ENCODE measurements around the gene LYRM4.

Gene LYRM4

GRCh38 chr6:5205877-5206850 is 54.6 kb downstream of the LYRM4 start:
- POLR2A ChIA-PET = interaction anchor here (0.6 to 1.2 kb wide), 3 partner anchors 34 to 444 kb away, joined by 3 read pairs; partner anchors contain the start of gene LYRM4
- Histone ChIP-seq H3K4me3 (ENCODE audit: low read depth, low read length) (no peak overlapping the region), H3K36me3 (ENCODE audit: control insufficient read depth in 2 of 2, insufficient read depth in 1 of 2, low read length in 2 of 2) (no peaks in the 10 kb centered on the region), H3K4me1 (ENCODE audit: control insufficient read depth, insufficient read depth, low read length) (peaks cover 15% of the 10 kb centered on the region), H3K9me3 (ENCODE audit: control insufficient read depth, insufficient read depth, low read depth, low read length) (no peaks in the 10 kb centered on the region), H3K27ac (ENCODE audit: extremely low read depth, low read depth, low read length) (0 out of 2 replicates have a peak overlapping the region, but pooled peaks have one; percentile 18)
- CTCF ChIA-PET = interaction anchor here (0.7 to 2.4 kb wide), 8 partner anchors 9 to 173 kb away, joined by 3 to 9 read pairs (median 4); no protein-coding TSS in a partner anchor
- TF ChIP-seq ZNF791 (tag by site-specific recombination; IDR thresholded peaks at IDR 0.05) (no peak), ZNF2 (tag by site-specific recombination; IDR thresholded peaks at IDR 0.05) (peak; percentile 40; the same call in 1 of the 2 replicates), ZNF341 (tag by site-specific recombination; IDR thresholded peaks at IDR 0.05; ENCODE audit: low read depth) (peak; percentile 76), KLF16 (tag by site-specific recombination; IDR thresholded peaks at IDR 0.05) (no peak), IKZF3 (tag by site-specific recombination; IDR thresholded peaks at IDR 0.05) (peak; percentile 53; the same call in 1 of the 2 replicates), ZNF777 (tag by site-specific recombination; IDR thresholded peaks at IDR 0.05; ENCODE audit: borderline replicate concordance) (no peak), ZNF629 (tag by site-specific recombination; IDR thresholded peaks at IDR 0.05) (peak; percentile 91), ZBTB1 (tag by site-specific recombination; IDR thresholded peaks at IDR 0.05) (no peak), ZNF302 (tag by site-specific recombination; IDR thresholded peaks at IDR 0.05; ENCODE audit: low read depth) (no peak), ZXDB (tag by site-specific recombination; IDR thresholded peaks at IDR 0.05) (peak; percentile 59; the same call in 1 of the 2 replicates), ZNF366 (tag by site-specific recombination; conservative IDR thresholded peaks at IDR 0.05) (peak; percentile 64), ZNF138 (tag by site-specific recombination; IDR thresholded peaks at IDR 0.05; ENCODE audit: borderline replicate concordance) (no peak), BCL11B (tag by site-specific recombination; IDR thresholded peaks at IDR 0.05; ENCODE audit: low read depth) (no peak), GFI1B (tag by site-specific recombination; IDR thresholded peaks at IDR 0.05) (no peak), ZNF48 (tag by site-specific recombination; IDR thresholded peaks at IDR 0.05) (no peak), ZNF157 (tag by site-specific recombination; IDR thresholded peaks at IDR 0.05) (no peak), GLI2 (tag by site-specific recombination; IDR thresholded peaks at IDR 0.05; ENCODE audit: borderline replicate concordance, low read depth) (no peak), KLF10 (tag by site-specific recombination; IDR thresholded peaks at IDR 0.05) (0 out of 2 replicates have a peak, but pooled peaks have one; percentile 11), ZBTB10 (tag by site-specific recombination; IDR thresholded peaks at IDR 0.05) (no peak), MEIS1 (CRISPR knock-in tag; IDR thresholded peaks at IDR 0.05; ENCODE audit: borderline replicate concordance) (no peak), ZNF600 (tag by site-specific recombination; IDR thresholded peaks at IDR 0.05) (peak; percentile 60)
- TF ChIP-seq, protein P1, sequence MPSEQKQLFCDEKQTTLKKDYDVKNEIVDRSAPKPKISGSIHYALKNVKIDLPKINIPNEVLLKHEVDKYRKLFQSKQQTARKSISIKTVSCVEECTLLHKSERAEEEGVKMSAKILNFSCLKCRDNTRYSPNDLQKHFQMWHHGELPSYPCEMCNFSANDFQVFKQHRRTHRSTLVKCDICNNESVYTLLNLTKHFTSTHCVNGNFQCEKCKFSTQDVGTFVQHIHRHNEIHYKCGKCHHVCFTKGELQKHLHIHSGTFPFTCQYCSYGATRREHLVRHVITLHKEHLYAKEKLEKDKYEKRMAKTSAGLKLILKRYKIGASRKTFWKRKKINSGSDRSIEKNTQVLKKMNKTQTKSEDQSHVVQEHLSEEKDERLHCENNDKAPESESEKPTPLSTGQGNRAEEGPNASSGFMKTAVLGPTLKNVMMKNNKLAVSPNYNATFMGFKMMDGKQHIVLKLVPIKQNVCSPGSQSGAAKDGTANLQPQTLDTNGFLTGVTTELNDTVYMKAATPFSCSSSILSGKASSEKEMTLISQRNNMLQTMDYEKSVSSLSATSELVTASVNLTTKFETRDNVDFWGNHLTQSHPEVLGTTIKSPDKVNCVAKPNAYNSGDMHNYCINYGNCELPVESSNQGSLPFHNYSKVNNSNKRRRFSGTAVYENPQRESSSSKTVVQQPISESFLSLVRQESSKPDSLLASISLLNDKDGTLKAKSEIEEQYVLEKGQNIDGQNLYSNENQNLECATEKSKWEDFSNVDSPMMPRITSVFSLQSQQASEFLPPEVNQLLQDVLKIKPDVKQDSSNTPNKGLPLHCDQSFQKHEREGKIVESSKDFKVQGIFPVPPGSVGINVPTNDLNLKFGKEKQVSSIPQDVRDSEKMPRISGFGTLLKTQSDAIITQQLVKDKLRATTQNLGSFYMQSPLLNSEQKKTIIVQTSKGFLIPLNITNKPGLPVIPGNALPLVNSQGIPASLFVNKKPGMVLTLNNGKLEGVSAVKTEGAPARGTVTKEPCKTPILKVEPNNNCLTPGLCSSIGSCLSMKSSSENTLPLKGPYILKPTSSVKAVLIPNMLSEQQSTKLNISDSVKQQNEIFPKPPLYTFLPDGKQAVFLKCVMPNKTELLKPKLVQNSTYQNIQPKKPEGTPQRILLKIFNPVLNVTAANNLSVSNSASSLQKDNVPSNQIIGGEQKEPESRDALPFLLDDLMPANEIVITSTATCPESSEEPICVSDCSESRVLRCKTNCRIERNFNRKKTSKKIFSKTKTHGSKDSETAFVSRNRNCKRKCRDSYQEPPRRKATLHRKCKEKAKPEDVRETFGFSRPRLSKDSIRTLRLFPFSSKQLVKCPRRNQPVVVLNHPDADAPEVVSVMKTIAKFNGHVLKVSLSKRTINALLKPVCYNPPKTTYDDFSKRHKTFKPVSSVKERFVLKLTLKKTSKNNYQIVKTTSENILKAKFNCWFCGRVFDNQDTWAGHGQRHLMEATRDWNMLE (tag by site-specific recombination; conservative IDR thresholded peaks at IDR 0.05; ENCODE audit: low read depth) = peak; percentile 24; the same call in 1 of the 2 replicates
- TF ChIP-seq, protein P2, sequence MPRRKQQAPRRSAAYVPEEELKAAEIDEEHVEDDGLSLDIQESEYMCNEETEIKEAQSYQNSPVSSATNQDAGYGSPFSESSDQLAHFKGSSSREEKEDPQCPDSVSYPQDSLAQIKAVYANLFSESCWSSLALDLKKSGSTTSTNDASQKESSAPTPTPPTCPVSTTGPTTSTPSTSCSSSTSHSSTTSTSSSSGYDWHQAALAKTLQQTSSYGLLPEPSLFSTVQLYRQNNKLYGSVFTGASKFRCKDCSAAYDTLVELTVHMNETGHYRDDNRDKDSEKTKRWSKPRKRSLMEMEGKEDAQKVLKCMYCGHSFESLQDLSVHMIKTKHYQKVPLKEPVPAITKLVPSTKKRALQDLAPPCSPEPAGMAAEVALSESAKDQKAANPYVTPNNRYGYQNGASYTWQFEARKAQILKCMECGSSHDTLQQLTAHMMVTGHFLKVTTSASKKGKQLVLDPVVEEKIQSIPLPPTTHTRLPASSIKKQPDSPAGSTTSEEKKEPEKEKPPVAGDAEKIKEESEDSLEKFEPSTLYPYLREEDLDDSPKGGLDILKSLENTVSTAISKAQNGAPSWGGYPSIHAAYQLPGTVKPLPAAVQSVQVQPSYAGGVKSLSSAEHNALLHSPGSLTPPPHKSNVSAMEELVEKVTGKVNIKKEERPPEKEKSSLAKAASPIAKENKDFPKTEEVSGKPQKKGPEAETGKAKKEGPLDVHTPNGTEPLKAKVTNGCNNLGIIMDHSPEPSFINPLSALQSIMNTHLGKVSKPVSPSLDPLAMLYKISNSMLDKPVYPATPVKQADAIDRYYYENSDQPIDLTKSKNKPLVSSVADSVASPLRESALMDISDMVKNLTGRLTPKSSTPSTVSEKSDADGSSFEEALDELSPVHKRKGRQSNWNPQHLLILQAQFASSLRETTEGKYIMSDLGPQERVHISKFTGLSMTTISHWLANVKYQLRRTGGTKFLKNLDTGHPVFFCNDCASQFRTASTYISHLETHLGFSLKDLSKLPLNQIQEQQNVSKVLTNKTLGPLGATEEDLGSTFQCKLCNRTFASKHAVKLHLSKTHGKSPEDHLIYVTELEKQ (tag by site-specific recombination; IDR thresholded peaks at IDR 0.05; ENCODE audit: borderline replicate concordance) = no peak
- TF ChIP-seq, protein P3, sequence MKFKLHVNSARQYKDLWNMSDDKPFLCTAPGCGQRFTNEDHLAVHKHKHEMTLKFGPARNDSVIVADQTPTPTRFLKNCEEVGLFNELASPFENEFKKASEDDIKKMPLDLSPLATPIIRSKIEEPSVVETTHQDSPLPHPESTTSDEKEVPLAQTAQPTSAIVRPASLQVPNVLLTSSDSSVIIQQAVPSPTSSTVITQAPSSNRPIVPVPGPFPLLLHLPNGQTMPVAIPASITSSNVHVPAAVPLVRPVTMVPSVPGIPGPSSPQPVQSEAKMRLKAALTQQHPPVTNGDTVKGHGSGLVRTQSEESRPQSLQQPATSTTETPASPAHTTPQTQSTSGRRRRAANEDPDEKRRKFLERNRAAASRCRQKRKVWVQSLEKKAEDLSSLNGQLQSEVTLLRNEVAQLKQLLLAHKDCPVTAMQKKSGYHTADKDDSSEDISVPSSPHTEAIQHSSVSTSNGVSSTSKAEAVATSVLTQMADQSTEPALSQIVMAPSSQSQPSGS (tag by site-specific recombination; IDR thresholded peaks at IDR 0.05; ENCODE audit: low read depth) = peak; percentile 96

Measured in HEK293 (cell line).